Stimulated activated CD4-positive, alpha-beta T cell treated with anti-CD3 and anti-CD28 coated beads, Interleukin-4, amount 100 ng/mL, for 4 hours (primary cell): ENCODE results near the gene NR2F6.

Experiments
- DNase-seq, 2 experiments: peaks; one replicate each; pipeline ENCODE4 v3.0.0-alpha.2; 2020

Gene NR2F6

DNA sequence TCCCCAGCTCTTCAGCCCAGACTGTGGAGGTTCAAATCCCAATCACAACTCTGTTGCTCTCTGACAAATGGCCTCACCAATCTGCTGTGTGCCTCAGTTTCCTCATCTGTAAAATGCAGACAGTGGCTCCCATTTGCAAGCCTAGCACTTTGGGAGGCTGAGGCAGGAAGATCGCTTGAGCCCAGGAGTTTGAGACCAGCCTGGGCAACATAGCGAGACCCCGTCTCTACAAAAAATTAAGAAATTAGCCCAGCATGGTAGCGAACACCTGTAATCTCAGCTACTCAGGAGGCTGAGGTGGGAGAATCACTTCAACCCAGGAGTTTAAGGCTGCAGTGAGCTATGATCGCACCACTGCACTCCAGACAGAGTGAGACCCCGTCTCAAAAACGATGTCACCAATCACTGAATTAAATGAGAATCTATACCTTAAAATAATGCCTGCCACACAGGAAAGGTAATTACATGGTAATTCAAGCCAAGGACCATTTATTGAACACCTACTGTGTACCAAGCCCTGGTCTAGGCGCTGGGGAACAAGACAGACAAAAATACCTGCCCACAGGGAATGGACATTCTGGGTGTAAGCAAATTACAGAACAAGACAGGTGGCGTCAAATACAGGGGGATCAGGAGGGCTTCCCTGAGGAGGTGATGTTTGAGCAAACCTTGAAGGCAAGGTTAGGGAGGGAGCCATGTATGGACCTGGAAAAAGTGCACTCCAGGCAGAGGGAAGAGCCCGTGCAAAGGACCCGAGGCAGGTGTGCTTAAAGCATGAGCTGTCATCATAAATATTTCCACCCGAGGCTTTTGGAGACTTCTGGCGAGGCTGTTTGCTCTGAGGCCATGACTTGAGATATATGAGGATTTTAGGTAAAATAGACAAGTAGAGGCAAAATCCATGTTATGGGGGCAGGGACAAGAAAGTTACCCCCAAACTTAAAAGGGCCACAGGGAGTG lies 7.7 kb downstream of the NR2F6 start:
- DNase-seq: no peak

- DNase-seq: no peak
Measured at GRCh38 chr19:17236811-17237543, 8.7 kb downstream of the NR2F6 start.

- DNase-seq: no peak
Measured at GRCh38 chr19:17235971-17236777, 9.5 kb downstream of the NR2F6 start.

GRCh38 chr19:17235300-17235970 lies 10.3 kb downstream of the NR2F6 start:
- DNase-seq: peak; percentile 70 to 78

DNA sequence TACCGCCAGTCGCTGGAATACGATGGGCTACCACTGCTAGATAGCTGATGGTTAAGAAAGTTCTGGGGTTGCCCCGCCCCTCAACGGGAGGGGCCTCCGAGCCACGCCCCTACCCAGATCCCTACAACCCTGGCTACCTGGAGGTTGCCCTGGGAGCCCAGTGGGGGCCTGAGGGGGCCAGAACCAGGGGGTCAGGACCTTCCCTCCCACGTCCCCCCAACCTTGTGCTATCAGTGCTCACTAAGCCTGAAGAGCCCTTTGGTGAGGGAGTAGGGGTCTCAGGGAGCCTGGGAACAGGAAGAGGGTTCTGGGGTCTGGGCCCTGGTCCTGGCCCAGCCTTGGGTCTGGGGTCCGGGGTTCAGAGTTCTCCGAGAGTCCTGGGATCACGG lies 10.8 kb downstream of the NR2F6 start:
- peak; percentile 55 to 62 for DNase-seq

DNA sequence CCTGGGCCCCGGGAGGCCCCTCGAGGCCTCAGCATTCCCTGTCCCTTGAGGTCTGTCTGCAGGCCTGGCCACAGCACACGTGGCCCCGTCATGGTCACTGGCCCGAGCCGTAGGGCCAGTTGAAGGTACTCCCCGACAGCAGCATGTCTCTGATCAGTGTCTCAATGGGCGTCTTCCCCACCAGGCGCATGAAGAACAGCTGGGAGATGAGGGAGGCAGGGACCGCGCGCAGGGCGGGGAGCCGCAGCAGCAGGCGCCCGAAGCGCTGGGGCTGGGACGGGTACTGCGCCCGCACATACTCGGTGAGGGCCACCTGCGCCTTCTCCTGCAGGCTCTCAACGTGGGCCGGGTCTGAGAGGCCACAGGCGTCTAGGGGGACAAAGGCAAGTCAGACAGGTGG lies 13.5 kb downstream of the NR2F6 start:
- no peak for DNase-seq

DNA sequence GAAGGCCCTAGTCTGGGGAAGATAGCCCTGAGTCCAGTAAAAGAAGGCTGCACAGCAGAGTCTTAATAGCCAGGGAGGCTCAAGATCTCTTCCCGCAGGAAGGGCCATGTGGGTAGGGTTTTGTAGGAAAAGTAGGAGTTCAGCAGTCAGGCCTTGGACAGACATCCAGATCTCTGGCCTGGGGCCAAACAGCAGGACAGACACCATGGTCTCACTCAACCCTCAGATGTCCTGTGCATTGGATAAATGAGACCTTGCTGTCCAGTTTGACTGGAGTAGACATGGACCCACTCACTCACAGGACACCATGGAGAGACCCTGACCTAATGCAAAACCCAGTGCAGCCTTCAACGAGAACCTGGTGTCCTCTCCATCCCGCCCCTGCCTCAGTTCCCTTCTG lies 15.8 kb downstream of the NR2F6 start:
- DNase-seq: no peak

DNA sequence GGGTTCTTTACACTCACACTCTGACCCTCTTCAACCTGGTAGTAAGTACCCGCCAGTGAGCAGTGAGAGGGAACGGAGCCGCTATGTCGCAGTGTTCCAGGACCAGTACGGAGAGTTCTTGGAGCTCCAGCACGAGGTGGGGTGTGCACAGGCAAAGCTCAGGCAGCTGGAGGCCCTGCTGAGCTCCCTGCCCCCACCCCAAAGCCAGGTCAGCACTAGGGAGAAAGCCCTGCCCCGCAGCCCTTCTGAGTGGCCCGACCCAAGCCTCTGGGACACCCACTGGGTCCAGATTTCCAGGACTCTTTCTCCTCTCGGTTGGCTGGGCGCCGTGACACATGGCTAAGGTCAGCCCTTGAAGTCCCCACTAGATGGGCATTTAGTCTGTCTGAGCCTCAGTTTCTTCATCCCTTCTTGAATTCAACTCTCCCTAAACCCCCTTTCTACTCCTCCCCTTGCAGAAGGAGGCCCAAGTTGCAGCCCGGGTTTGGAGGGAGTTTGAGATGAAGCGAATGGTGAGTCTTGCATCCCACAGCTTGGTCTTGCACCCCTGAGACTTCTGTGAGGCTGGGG lies 17.8 kb downstream of the NR2F6 start:
- DNase-seq: no peak

DNA sequence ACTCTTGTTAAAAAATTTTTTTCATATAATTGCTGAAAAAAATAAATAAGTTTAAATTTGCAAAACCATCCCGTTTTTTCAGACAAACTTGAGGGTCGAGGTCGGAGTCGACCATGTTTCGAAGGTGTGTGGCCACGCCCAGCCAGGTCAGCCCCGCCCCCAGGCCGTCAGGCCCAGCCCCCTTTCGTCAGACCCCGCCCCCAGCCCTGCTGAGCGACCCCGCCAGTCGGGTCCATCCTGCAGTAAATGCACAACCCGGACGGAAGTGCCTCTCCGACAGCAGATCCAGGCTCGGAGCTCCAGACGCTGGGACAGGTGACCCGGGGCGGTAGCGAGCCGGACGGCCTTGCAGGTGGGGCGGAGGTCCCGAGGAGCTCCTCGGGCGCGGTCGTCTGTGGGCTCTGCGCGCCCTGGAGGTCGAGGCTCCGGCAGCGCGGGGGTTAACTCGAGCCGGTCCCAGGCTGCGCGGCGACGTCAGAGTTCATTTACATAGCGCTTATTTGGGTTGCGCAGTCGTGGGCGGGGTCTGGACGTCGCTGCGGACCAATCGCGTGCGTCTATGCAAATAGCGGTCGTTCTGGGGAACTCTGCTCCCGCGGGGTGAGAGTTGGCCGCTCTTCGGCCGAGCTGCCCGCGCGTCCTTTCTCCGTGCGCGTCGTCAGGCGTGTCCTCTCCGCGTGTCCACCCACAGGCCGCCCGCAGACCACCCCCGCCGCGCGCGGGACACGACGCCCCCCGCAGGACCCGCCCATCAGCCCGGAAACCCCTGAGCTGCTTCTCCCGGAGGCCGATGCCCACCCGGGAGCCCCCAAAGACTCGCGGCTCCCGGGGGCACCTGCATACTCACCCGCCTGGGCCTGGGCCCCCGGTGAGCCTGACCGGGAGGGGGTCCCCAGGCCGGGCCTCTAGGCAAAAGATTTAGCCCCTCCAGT lies 19.5 kb downstream of the NR2F6 start, which contains the start of gene OCEL1:
OCEL1 (plus strand) TSS at position 225 of the 932 bp plus-strand sequence; CDS start at position 247, 22 bp downstream.
- DNase-seq: peak; percentile 96

- DNase-seq: no peak
Measured at GRCh38 chr19:17225053-17225452, 20.7 kb downstream of the NR2F6 start.

- DNase-seq: peak in 1 of 2 experiments; percentile 40
Measured at GRCh38 chr19:17220207-17220758, 25.4 kb downstream of the NR2F6 start.

DNA sequence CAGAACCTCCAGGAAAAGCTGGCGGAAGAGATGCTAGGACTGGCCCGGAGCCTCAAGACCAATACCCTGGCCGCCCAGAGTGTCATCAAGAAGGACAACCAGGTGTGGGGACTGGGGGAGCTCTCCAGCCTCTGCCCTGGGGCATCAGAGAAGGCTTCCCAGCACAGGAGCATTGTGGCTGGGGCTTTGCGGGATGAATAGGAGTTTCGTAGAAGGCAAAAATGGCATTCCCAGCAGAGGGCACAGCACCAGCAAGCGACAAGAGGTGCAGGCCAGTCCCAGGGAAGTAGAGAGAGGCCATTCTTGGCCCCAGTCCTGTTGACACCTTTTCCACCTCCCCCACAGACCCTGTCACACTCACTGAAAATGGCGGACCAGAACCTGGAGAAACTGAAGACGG lies 26.4 kb downstream of the NR2F6 start:
- no peak for DNase-seq

DNA sequence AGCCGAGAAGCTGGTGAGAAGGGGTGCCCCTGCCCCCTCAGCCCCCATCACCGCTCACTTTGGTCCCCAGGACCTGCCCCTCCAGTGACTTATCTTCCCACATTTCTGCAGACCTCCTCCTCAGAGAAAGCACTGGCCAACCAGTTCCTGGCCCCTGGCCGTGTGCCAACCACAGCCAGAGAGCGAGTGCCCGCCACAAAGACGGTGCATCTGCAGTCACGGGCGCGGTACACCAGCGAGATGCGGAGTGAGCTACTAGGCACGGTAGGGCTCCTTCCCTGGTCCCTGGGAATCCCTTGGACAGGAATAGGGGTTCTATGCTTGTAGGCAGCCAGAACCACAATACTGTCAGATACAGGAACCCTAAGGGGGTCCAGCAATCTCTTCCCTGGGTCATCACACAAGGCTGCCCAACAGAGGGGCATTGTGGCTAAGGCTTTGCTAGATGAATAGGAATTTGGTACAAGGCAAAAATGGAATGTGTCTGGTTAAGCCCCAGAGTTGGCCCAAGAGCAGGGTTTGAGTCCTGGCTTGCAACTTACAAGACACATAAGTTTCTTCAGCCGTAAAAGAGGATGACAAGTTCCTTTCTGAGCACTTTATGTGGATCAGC lies 29.6 kb downstream of the NR2F6 start:
- no peak for DNase-seq

DNA sequence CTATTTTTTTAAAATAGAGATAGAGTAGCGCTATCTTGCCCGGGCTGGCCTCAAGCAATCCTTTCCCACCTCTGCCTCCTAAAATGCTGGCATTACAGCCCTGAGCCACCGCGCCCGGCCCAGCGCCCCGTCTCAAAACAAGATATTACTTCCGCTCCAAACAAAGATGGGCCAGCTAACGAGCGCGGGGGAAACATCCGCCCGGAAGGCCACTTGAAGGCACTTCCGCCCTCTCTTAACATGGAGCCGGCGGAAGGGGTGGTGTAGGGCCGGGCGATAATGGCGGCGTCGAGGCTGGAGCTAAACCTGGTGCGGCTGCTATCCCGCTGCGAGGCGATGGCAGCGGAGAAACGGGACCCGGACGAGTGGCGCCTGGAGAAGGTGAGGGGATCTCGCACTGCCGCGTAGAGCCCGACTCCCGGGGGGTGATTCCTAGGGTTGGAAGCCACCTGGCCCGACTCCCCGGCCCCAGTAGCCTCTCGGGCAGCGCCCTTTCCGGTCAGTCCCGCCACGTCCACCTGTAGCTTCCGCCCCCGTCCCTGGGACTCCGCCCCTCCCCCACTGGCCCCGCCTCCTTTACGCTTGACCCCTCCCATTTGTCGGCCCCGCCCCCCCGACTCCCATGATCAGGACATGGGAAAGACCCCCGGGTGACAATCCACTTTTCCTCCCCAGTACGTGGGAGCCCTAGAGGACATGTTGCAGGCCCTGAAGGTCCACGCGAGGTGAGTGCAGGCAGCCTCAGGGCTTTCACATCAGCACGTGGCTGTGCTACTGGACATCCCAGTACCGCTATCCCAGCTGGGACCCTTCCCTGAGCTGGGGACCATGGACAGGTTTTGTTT lies 30.4 kb downstream of the NR2F6 start, which contains the start of gene USE1:
USE1 (plus strand) TSS at position 231 of the 845 bp plus-strand sequence; CDS start at position 280, 49 bp downstream.
- DNase-seq: peak; percentile 78 to 84

- DNase-seq: no peak
Measured at GRCh38 chr19:17214508-17215126, 31.1 kb downstream of the NR2F6 start.

DNA sequence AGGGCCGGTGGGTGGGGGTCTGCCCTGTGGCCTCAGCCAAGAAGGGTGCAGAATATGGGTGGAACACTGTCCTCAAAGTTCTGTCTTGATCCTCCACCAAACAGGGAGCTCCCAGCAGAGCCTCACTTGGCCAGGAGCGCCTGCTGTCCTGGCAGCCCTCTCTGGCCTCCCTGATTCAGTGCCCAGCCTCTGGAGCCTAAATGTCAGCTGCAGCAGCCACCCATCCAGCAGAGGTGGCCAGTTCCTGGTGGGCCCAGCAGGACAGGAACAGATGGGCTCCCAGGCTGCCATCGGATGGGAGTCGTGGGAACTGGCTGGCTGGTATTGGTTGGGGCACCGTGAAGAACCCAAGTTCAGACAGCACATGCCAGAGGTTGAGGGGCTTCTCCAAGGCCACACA lies 32.4 kb downstream of the NR2F6 start:
- DNase-seq: no peak

- DNase-seq: no peak
Measured at GRCh38 chr19:17211547-17212446, 33.9 kb downstream of the NR2F6 start.
